OCI-LY7 (cell line): ENCODE measurements around the gene PELI2. TPM values are rescaled to one million over a fixed set of nuclear protein-coding genes. Genes with fewer than 3 reads are reported as not detected.

Experiments
- BruUV-seq: library from RNA; stranded (reverse); fragments of 400-500 nt; replicated peaks from 2 replicates; lab custom pipeline; 2021; lab: Mats Ljungman, UMichigan
- CTCF ChIA-PET: fragments of 300-600 bp; sonication (Branson Sonifier 250); formaldehyde crosslinking; loops from one replicate; lab custom pipeline; 2022; ENCODE audit warnings: antibody characterized with exemption; ENCODE audit not compliant: unreplicated experiment; lab: Charles Lee
- POLR2A ChIA-PET: fragments of 300-600 bp; sonication (Branson Sonifier 250); formaldehyde crosslinking; loops from one replicate; lab custom pipeline; 2022; ENCODE audit warnings: antibody characterized with exemption; lab: Charles Lee
- DNase-seq: peaks from one replicate; pipeline ENCODE4 v3.0.0-alpha.2; 2015; ENCODE audit warnings: low spot score
- H2AFZ ChIP-seq: fragments of 200-600 bp; sonication (generic), shearing (Covaris generic); 2 replicates; pipeline ENCODE4 v1.6.1; 2014; ENCODE audit warnings: mild to moderate bottlenecking, antibody characterized with exemption, low read length, moderate library complexity
- H3K27ac ChIP-seq: fragments of 200-600 bp; sonication (generic); 2 replicates; pipeline ENCODE4 v1.5.1; 2014; ENCODE audit warnings: mixed run types, low read depth, mild to moderate bottlenecking, moderate library complexity, low read length, inconsistent platforms; ENCODE audit not compliant: poor library complexity, severe bottlenecking
- H3K36me3 ChIP-seq: fragments of 200-600 bp; sonication (generic); 2 replicates; pipeline ENCODE4 v1.6.1; 2014; ENCODE audit warnings: mild to moderate bottlenecking, antibody characterized with exemption, low read length, moderate library complexity, mixed read lengths; ENCODE audit not compliant: insufficient read depth
- H3K4me1 ChIP-seq: fragments of 200-600 bp; sonication (generic); 2 replicates; pipeline ENCODE4 v1.5.1; 2014; ENCODE audit warnings: mild to moderate bottlenecking, low read length; ENCODE audit not compliant: insufficient read depth, poor library complexity, severe bottlenecking
- H3K4me2 ChIP-seq: fragments of 200-600 bp; sonication (generic); 2 replicates; pipeline ENCODE4 v1.6.1; 2014; ENCODE audit warnings: mild to moderate bottlenecking, low read length
- H3K4me3 ChIP-seq: fragments of 200-600 bp; sonication (generic); 2 replicates; pipeline ENCODE4 v1.5.1; 2014; ENCODE audit warnings: mild to moderate bottlenecking, low read depth, low read length; ENCODE audit not compliant: poor library complexity, severe bottlenecking
- H3K79me2 ChIP-seq: fragments of 200-600 bp; sonication (generic); 2 replicates; pipeline ENCODE4 v1.6.1; 2016; ENCODE audit warnings: low read depth, mild to moderate bottlenecking, low read length, moderate library complexity, mixed read lengths; ENCODE audit not compliant: insufficient read depth
- H3K9me2 ChIP-seq: fragments of 200-600 bp; sonication (generic); 2 replicates; pipeline ENCODE4 v1.6.1; 2016; ENCODE audit warnings: mild to moderate bottlenecking, low read length, mixed read lengths; ENCODE audit not compliant: insufficient read depth
- H3K9me3 ChIP-seq: fragments of 200-600 bp; sonication (generic); 2 replicates; pipeline ENCODE4 v1.6.1; 2014; ENCODE audit warnings: mild to moderate bottlenecking, mixed run types, low read length, mixed read lengths
- H4K20me1 ChIP-seq: fragments of 200-600 bp; sonication (generic); 2 replicates; pipeline ENCODE4 v1.6.1; 2014; ENCODE audit warnings: mild to moderate bottlenecking, antibody characterized with exemption, low read length, moderate library complexity, mixed read lengths; ENCODE audit not compliant: insufficient read depth
- CTCF ChIP-seq: fragments of 200-600 bp; sonication (generic); conservative IDR thresholded peaks from 2 replicates; pipeline ENCODE4 v1.5.1; 2014; ENCODE audit warnings: mild to moderate bottlenecking, antibody characterized with exemption, low read length, moderate library complexity, mixed read lengths
- EZH2phosphoT487 ChIP-seq: fragments of 200-600 bp; sonication (generic); IDR thresholded peaks from 2 replicates; pipeline ENCODE4 v1.6.1; 2018; ENCODE audit warnings: low read depth, borderline replicate concordance, mild to moderate bottlenecking, mixed run types, antibody characterized with exemption, low read length, moderate library complexity, mixed read lengths
- intact Hi-C: fragments of 100-400 bp; cut with micrococcal nuclease; formaldehyde crosslinking; loops from one replicate; pipeline ENCODE4 v1.10.0; 2022; ENCODE audit not compliant: unreplicated experiment
- total RNA-seq, 2 experiments: library from RNA; depleted of rRNA in 1 of 2; stranded (reverse); fragments of >200 nt in 1 of 2; shearing (Covaris generic) in 1 of 2; gene quantifications; 2 replicates each; pipeline ENCODE4 v1.2.3, GENCODE V29; 2014 to 2022

Gene PELI2
- total RNA-seq, 2 experiments from 2014 or later = 2.8 to 3.8 TPM

GRCh38 chr14:56180754-56181542 is 62.7 kb downstream of the PELI2 start:
- BruUV-seq = no TSS peak
- H4K20me1 ChIP-seq = no peaks in the 10 kb centered on the region
- no peak for TF ChIP-seq EZH2phosphoT487

GRCh38 chr14:56181681-56182085 is 63.5 kb downstream of the PELI2 start:
- Histone ChIP-seq H3K79me2 (no peaks in the 10 kb centered on the region), H3K36me3 (no peaks in the 10 kb centered on the region), H3K9me2 (no peaks in the 10 kb centered on the region), H3K4me3 (no peak overlapping the region), H2AFZ (no peak overlapping the region), H4K20me1 (no peaks in the 10 kb centered on the region), H3K4me2 (no peak overlapping the region), H3K4me1 (no peaks in the 10 kb centered on the region), H3K9me3 (no peaks in the 10 kb centered on the region), H3K27ac (no peak overlapping the region)
- TF ChIP-seq CTCF (no peak), EZH2phosphoT487 (no peak)
- no peak for DNase-seq
- no TSS peak for BruUV-seq
- POLR2A ChIA-PET = no interaction called here
- CTCF ChIA-PET = no interaction called here
- intact Hi-C loops = no loop called here

More at GRCh38 chr14:56180754-56181542, 62.7 kb downstream of the PELI2 start:
- Histone ChIP-seq H3K4me1 (no peaks in the 10 kb centered on the region), H3K9me2 (no peaks in the 10 kb centered on the region), H3K79me2 (no peaks in the 10 kb centered on the region), H3K27ac (no peak overlapping the region), H3K4me2 (no peak overlapping the region), H2AFZ (no peak overlapping the region), H3K9me3 (no peaks in the 10 kb centered on the region), H3K36me3 (no peaks in the 10 kb centered on the region), H3K4me3 (no peak overlapping the region)
- POLR2A ChIA-PET = interaction anchor here (0.7 kb wide), 2 partner anchors 9 to 1782 kb away, joined by 3 to 4 read pairs; no protein-coding TSS in a partner anchor
- intact Hi-C loops = no loop called here
- CTCF ChIA-PET = no interaction called here
- no peak for DNase-seq

GRCh38 chr14:56182410-56182809 is 64.2 kb downstream of the PELI2 start:
- Histone ChIP-seq H2AFZ (no peak overlapping the region), H3K9me3 (no peaks in the 10 kb centered on the region), H3K9me2 (no peaks in the 10 kb centered on the region), H3K4me2 (no peak overlapping the region), H3K36me3 (no peaks in the 10 kb centered on the region), H3K79me2 (no peaks in the 10 kb centered on the region), H3K4me3 (no peak overlapping the region), H4K20me1 (no peaks in the 10 kb centered on the region), H3K4me1 (no peaks in the 10 kb centered on the region), H3K27ac (no peak overlapping the region)
- no peak for TF ChIP-seq CTCF
- ChIA-PET CTCF (no interaction called here), POLR2A (no interaction called here)
- intact Hi-C loops = no loop called here
- no peak for DNase-seq
- BruUV-seq = no TSS peak
